HG02678 (cell line): Measurements from ENCODE around the gene PDE4A.

Source experiments
- ATAC-seq: cut with Tn5 transposase; IDR thresholded peaks from one replicate; pipeline ENCODE4 v1.9.1; 2021; ENCODE audit warnings: mild to moderate bottlenecking, moderate library complexity; ENCODE audit not compliant: unreplicated experiment

Gene PDE4A

GRCh38 chr19:10505583-10506229 lies 85.4 kb downstream of the PDE4A start:
- no peak for ATAC-seq

- ATAC-seq: no peak
These were observed 87.7 kb downstream of the PDE4A start for GRCh38 chr19:10508036-10508435.

- no peak for ATAC-seq
These were observed 88.4 kb downstream of the PDE4A start for GRCh38 chr19:10508707-10509106.

- no peak for ATAC-seq
These were observed 90.0 kb downstream of the PDE4A start for GRCh38 chr19:10510301-10510802.

- ATAC-seq: no peak
These were observed 92.9 kb downstream of the PDE4A start for GRCh38 chr19:10513223-10513622.

- ATAC-seq: no peak
These were observed 94.1 kb downstream of the PDE4A start for GRCh38 chr19:10514211-10515145.

GRCh38 chr19:10516064-10516385 lies 95.7 kb downstream of the PDE4A start:
- ATAC-seq: no peak

- no peak for ATAC-seq
These were observed 96.4 kb downstream of the PDE4A start for GRCh38 chr19:10516671-10517286.

GRCh38 chr19:10517361-10517759 lies 97.0 kb downstream of the PDE4A start, which contains the start of gene S1PR5:
Gene S1PR5, minus strand, starts transcription at chr19:10517447. Its CDS starts 2,436 bp downstream, at chr19:10515011.
- no peak for ATAC-seq

- ATAC-seq: no peak
These were observed 97.6 kb downstream of the PDE4A start for GRCh38 chr19:10517760-10518443.

GRCh38 chr19:10518444-10519361 lies 98.4 kb downstream of the PDE4A start:
- ATAC-seq: no peak
